GM18505 (cell line): ENCODE data around the gene ATP5PO.
A peak's percentile ranks its signal among the peaks of the same experiment; 100 is the strongest.
"Not testable (repeated sequence)": the region's sequence is repeated elsewhere in the genome, so short reads cannot be mapped to it uniquely, and the experiment has no call there.

ENCODE experiments used
- ATAC-seq: cut with Tn5 transposase; IDR thresholded peaks from one replicate; pipeline ENCODE4 v1.9.1; 2021; ENCODE audit not compliant: unreplicated experiment
- POLR2A ChIP-seq: IDR thresholded peaks from 4 replicates; pipeline ENCODE4 v1.6.1; 2011; ENCODE audit warnings: borderline replicate concordance; ENCODE audit not compliant: insufficient read depth, insufficient read length; ENCODE audit errors: extremely low read depth

The ATP5PO gene

DNA sequence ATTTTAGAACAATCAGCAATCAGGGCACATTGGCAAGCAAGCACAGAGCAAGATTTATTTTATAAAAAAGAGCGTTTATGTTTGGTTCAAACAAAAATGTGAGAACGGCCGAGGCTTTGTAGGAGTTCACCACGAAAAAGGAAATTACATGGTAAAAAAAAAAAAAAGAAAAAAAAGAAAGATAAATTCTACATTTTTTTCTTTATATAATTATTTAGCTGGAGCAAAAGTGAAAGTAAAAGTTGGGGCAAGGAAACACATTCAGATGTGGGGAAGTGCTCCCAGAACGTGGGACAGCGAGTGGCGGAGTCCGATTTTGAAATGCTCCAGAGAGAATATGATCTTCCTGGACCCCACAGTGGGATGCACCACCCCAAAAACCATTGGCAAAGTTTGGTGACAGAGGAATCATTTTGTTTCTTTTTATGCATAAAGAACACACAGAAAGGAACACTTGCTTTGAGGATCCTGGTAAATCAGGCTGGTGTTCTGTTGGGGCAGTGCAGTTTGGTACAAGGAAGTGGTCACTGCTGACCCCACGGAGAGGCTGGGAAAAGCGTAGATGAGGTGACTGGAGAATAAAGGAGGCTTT is 16.3 kb upstream of the ATP5PO start:
- peak; percentile 18 for TF ChIP-seq POLR2A
- no peak for ATAC-seq

DNA sequence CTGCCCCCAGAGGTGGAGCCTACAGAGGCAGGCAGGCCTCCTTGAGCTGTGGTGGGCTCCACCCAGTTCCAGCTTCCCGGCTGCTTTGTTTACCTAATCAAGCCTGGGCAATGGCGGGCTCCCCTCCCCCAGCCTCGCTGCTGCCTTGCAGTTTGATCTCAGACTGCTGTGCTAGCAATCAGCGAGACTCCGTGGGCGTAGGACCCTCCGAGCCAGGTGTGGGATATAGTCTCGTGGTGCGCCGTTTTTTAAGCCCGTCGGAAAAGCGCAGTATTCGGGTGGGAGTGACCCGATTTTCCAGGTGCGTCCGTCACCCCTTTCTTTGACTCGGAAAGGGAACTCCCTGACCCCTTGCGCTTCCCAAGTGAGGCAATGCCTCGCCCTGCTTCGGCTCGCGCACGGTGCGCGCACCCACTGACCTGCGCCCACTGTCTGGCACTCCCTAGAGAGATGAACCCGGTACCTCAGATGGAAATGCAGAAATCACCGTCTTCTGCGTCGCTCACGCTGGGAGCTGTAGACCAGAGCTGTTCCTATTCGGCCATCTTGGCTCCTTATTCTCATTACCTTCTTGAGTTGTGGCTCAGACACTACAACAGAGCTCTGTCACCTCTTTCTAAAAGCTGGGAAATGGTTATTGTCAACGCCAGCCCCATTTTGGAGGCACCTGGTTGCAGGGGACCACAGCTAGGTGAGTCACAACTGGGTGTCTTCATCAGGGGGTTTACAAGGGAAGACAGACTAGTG is 15.6 kb upstream of the ATP5PO start:
- ATAC-seq = not testable (repeated sequence)

DNA sequence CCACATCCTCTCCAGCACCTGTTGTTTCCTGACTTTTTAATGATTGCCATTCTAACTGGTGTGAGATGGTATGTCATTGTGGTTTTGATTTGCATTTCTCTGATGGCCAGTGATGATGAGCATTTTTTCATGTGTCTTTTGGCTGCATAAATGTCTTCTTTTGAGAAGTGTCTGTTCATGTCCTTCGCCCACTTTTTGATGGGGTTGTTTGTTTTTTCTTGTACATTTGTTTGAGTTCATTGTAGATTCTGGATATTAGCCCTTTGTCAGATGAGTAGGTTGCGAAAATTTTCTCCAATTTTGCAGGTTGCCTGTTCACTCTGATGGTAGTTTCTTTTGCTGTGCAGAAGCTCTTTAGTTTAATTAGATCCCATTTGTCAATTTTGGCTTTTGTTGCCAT is 10.6 kb upstream of the ATP5PO start:
- not testable (repeated sequence) for ATAC-seq

DNA sequence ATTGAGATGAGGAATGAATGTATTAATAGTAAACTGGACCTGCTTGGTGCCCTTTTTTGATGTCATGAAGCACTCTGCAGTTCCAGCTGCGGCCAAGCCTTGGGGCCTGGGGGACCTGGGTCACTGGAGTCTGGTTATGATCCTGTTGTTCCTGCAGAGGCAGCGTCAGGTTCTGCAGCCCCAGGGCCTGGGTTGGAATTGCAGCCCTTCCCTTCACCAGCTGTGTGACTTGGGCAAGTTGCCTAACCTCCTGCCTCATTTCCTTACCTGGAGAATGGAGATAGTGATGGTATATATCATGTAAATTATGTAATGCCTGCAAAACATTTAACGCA is 9.1 kb upstream of the ATP5PO start:
- no peak for TF ChIP-seq POLR2A
- ATAC-seq = no peak

DNA sequence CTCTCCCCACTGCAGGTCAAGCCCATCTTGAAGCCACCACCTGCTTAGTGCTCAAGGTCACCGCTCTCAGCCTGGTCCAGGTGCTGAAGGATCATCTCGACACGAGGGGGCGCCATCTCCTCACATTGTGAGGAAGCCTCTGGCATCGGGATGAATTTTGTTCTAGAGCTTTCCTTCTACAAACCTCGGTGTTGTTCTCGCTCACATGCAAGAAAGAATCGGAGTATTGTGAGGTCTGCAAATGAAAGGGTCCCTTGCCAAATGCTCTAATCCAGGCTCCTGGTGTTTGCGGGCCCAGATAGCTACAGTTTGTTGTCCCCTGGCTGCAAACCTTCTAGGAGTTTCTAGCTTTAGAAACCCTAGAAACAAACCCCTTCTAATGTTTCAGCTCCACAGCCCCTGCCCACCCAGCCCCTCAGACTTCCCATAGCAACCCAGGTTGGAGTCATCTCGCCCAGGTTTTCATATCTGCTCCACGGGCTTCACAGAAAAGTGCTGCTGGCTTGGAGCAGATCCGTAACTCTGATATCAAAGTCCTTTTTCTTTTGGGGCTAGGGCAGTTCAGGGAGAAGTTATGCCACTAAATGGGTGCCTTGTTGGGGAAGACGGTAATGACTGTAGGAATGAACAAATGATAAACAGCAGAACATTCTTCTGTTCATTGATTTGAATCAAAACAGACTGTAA is 8.6 kb upstream of the ATP5PO start:
- no peak for ATAC-seq
- TF ChIP-seq POLR2A = no peak

DNA sequence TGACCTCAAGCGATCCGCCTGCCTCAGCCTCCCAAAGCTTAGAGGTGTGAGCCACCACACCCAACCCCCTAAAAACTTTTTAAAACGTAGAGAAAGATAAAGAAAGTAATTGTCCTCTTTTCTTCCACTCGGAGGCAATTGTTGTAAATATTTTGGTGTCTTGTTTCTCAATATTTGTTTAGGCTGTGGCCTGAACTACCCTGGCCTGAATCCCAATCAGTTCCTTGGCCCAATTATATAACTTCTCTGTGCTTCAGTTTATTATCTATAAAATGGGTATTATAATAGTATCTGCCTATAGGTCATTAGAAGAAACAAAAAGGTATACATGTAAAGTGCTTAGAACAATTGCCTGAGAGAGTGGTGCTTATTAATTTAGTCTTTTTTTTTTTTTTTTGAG is 1.8 kb upstream of the ATP5PO start:
- TF ChIP-seq POLR2A = no peak
- ATAC-seq = no peak

DNA sequence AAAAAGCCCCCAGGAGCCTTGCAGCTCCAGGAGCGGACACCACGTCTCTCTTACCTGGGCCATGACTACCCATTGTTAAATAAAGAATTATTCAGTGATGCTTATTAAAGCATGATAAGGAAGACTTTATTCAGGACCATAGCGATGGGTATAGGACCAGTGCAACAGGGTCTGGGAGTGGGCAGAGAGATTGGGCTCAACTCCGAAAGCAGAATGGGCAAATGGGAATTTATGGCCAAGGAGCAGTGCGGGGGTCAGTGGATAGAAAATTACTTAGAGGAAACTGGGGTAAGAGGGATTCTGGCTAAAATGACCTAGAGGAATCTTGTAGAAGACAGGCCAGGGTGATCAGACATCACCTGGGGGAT is 580 bp upstream of the ATP5PO start:
- peak; percentile 8 for ATAC-seq
- TF ChIP-seq POLR2A = no peak

DNA sequence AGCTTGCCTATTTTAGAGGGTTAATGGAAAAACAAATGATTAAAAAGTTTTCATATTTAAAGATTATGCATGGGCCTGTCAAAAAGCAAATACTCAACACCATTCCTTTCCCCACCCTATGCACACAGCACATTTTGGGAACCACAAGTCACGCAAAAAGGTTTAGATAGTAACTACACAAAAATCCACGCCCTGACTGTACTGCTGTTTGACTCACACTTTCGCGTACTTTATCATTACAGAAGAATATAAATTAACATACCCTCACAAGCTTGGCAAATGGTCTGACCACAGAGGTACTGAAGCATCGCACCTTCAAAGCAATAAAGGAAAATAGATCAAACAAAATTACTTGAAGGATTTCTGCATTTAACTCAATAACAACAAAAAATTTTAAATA is 1.4 kb downstream of the ATP5PO start:
- TF ChIP-seq POLR2A = no peak
- ATAC-seq = no peak

DNA sequence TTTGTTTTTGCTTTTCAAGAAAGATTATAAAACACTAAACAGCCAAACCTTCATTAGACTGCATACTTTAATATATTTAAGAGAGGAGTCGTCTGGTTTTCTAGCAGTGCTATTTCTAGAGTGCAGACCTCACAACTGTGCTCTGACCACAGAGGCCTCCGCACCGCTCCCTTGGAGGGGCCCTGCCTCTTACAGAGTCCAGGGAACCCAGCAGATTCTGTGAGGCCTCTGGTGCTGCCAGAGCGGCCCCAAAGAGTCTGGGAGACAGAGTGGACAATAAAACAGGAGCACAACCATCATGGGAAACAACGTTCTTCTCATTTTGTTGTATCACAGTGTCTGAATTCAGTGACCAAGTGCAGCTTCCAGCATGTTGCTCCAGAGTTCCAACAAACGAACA is 5.8 kb downstream of the ATP5PO start:
- TF ChIP-seq POLR2A = no peak
- no peak for ATAC-seq

DNA sequence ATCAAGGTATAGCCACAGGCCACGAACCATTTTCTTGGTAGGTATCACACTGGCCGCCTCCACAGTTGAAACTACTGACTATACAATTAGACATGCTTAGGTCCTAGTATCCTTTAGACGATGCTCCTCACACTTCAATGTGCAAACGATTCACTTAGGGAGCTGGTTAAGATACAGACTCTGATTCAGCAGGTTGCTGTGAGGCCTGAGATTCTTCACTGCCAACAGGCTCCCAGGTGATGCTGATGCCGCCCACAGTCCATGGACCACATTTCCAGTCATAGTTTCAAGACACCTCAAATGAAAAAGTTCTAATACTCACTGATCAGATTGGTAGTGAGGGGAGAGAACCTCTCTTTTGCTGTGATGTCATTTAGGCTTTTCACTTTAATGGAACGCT is 6.8 kb downstream of the ATP5PO start:
- no peak for TF ChIP-seq POLR2A
- no peak for ATAC-seq

DNA sequence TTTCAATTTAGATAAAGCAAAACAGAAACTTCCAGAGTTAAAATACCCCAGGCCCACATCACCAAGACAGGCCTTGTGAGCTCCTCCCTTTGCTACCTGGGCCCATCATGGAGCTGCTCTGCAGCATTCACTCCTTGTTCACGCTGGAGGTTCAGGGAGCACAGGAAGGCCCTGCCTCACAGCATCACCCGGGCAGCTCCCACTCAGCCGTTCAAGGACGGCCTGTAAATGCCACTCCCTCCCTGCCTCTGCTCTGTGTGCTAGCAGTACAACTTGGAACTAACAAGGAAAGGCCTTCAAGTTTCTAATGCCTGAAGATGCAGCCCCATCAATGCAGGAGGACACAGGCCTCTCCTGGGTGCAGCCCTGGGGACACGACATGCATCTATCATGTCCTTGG is 11.6 kb downstream of the ATP5PO start:
- TF ChIP-seq POLR2A = no peak
- ATAC-seq = no peak

DNA sequence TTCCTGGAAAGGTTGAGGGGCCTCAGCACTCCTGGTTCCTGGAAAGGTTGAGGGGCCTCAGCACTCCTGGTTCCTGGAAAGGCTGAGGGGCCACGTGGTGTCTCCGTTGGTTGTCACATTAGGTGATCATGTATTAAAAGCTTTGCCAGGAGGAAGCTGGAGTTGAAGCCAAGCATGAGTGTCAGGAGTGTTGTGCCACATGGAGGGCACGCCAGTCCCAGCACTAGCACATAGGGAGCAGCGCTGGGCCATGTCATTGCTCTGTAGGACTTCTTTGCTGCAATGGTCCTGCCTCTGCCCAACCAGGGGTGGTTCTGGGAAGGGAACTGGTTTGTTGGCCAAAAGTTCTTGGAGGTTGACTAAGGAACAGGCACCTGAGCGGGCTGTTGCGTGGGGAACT is 13.3 kb downstream of the ATP5PO start:
- no peak for TF ChIP-seq POLR2A
- no peak for ATAC-seq

DNA sequence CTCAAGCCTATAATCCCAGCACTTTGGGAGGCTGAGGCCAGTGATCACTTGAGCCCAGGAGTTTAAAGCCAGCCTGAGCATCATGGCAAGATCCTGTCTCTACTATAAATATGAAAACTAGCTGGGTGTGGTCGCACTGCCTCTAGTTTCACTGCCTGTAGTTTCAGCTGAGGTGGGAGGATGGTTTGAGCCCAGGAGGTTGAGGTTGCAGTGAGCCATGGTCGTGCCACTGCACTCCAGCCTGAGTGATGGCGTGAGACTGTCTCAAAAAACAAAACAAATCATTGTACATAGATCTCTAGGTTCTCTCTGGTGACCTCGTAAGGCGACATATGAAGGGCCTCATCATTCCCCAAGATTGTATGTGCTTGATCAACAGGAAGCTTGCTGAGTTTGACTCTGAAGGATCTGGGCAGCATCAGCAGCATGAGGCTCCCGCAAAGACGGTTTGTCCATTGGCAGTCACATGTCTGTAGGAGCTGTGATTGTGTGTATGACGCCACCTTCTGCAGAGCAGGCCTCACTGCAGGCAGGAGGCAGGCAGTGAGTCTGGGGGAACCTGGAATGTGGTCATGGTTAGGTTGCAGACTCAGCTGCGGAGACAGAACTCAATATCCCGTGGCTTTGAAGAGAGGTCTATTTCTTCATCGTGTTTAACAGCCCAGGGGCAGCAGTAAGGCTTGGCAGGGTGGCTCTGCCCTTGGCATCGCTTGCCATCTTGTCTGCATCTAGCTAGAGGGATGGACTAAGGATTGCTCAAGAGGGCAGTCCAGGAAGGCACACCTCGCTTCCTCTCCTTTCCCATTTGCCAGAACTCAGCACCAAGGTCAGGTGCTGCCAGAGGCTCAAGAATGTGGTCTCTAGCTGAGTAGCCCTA is 14.0 kb downstream of the ATP5PO start:
- TF ChIP-seq POLR2A = no peak
- no peak for ATAC-seq

DNA sequence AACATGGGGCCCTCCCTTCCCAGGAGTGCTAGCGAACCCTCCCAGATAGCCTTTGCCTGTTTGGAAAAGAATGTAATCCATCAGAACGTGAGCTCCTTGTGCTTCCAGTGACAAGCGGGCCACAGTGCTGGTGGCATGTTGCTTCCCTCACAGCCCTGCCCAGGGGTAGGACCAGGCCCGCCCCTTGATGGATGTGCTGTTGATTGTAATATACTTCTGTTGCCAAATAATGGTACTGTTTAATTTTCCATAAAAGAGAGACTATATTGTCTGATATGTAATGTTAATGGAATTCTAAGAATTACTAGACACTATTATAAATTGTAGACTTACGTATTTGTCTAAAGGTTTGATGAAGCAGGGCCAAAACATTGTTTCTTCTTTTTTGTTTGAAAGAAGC is 16.4 kb downstream of the ATP5PO start:
- TF ChIP-seq POLR2A = no peak
- ATAC-seq = no peak
